Kidney tubule cell (primary cell): ENCODE results near the gene TRAPPC2L.

Experiments
- DNase-seq: peaks from one replicate; pipeline ENCODE4 v3.0.0-alpha.2; 2018; ENCODE audit warnings: low spot score

The TRAPPC2L gene

GRCh38 chr16:88910284-88911135 lies 53.6 kb downstream of the TRAPPC2L start:
- no peak for DNase-seq

DNA sequence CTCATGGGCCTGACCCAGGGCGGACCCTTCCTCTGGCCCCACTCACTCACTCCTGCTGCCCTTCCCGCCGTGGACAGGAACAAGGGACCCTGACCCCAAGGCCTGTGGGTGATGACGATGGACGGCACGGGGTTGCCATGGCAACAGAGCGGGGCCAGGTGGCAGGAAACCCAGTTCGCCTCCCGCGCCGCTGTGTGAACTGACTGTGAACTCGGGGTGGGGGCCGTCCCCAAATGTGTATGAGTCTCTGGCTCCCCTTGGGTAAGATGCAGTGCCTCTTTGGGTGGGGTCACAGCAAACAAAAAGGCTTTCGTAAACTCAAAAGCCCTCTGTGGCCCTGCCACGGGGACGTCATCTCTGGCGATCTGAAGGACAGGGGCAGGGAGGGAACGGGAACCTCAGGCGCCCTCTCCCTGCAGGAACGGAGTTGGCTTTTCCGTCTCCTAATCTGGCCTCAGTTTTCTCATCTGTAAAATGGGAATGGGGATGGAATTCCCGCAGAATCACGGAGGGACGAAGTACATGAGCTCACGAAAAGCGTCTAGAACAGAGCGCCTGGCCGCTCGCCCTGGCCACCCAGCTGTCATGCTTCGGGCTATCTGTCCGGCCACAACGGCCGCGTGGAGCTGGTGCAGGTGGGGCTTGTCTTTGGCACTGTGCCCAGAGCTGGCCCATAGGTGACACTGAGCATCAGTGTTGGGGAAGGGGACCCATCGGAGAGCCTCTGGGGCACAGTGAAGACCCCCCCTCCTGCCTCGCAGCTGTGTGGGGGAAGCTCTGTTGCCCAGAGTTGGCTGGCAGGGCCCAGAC lies 54.4 kb downstream of the TRAPPC2L start:
- no peak for DNase-seq

DNA sequence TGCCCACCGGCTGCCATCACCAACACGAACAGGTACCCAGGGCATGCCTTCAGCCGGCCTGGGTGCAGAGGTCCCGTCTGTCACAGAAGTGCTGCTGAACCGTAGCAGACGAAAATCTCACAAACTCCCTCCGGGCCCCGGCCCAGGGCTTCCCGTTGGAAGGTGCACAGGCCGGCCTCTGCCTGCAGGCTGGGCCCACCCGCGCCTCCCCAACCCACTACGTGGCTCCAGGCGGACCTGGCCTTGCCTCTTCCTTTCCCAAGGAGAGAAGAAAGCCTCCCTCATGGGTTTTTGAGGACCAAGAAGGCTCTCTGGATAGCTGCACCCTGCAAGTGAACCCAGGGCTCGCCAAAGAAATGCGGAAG lies 55.0 kb downstream of the TRAPPC2L start:
- DNase-seq: no peak
